Suprapubic skin (tissue), 4 donors: ENCODE data around the gene GALNT4. TPM values are rescaled to one million over a fixed set of nuclear protein-coding genes. Genes with fewer than 3 reads are reported as not detected.

Experiments used
- DNase-seq, 2 donors: peaks; one replicate each; pipeline ENCODE4 v3.0.0-alpha.2; 2019; ENCODE audit warnings: low spot score in 2 of 2
- H3K27ac ChIP-seq: fragments of 200-600 bp; sonication (generic); one replicate; pipeline ENCODE4 v1.5.1; 2019
- H3K27me3 ChIP-seq: fragments of 200-600 bp; sonication (generic); one replicate; pipeline ENCODE4 v1.5.1; 2019
- H3K36me3 ChIP-seq: fragments of 200-600 bp; sonication (generic); one replicate; pipeline ENCODE4 v1.5.1; 2019
- H3K4me1 ChIP-seq: fragments of 200-600 bp; sonication (generic); one replicate; pipeline ENCODE4 v1.5.1; 2019
- H3K4me3 ChIP-seq: fragments of 200-600 bp; sonication (generic); one replicate; pipeline ENCODE4 v1.5.1; 2019; ENCODE audit warnings: mild to moderate bottlenecking
- H3K9me3 ChIP-seq: fragments of 200-600 bp; sonication (generic); one replicate; pipeline ENCODE4 v1.5.1; 2019
- EP300 ChIP-seq: sonication (generic); formaldehyde crosslinking; IDR thresholded peaks from one replicate; pipeline ENCODE4 v1.6.1; 2017; ENCODE audit warnings: antibody characterized with exemption
- POLR2A ChIP-seq, 2 donors: fragments of 450-650 bp; IDR thresholded peaks; one replicate each; pipeline ENCODE4 v1.6.1; 2017; ENCODE audit warnings: antibody characterized with exemption in 2 of 2, mild to moderate bottlenecking in 2 of 2, moderate library complexity in 2 of 2
- POLR2AphosphoS5 ChIP-seq, 3 donors: sonication (generic); formaldehyde crosslinking; IDR thresholded peaks; one replicate each; pipeline ENCODE4 v1.6.1; 2017; ENCODE audit warnings: antibody characterized with exemption in 3 of 3
- WGBS: methylation state at CpG from one replicate; pipeline ENCODE4 v1.1.5; 2018; 5-methylcytosine and 5-hydroxymethylcytosine counted together
- total RNA-seq, 4 donors: library from RNA; depleted of rRNA; stranded (reverse); fragments of >200 nt; gene quantifications; one replicate each; pipeline ENCODE4 v1.1.0, GENCODE V29; 2016
- TF ChIP-seq, protein P1 (sequence below), 2 donors: fragments of 200-600 bp in 1 of 2; fragments of 450-650 bp in 1 of 2; sonication (generic) in 1 of 2; IDR thresholded peaks; one replicate each; pipeline ENCODE4 v1.5.1; 2016 to 2019; ENCODE audit warnings: antibody characterized with exemption in 2 of 2, mild to moderate bottlenecking in 1 of 2, moderate library complexity in 1 of 2

GALNT4 gene
- total RNA-seq, 4 donors from 2014 or later = 3.9 to 5.6 (median 4.9) TPM

DNA sequence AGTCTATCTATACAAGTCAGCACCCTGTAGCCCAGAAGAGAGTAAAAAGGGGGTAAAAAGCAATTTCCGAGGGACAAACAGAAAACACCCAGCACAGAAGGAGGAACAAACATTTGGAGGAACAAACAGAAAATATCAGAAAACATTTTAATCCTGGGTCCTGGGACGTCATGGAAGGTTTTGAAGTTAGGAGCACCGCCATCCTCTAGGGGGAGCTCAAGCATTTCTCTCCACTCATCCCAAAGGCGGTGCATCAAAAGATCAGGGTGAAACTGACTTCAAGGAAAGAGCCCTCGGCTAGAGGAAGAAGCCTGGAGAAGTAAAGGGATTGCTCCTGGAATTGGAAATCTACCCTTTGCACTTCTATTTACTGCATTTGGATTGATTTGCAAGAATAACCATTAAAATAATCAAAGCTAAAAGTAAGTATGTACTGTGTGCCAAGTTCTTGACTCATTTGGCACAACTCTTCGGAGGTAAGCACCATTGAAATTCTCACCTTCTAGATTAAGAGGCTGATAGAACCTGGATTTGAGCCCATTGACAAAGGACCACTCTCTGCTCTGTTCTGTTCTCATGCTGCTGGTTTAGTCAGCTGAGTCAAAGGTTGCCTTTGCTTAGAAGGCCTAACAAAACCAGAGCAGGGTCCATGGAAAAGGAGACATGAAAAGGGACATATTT, 18.5 kb upstream of the GALNT4 start:
- H3K27me3 ChIP-seq = no peaks in the 10 kb centered on the region
- TF ChIP-seq POLR2AphosphoS5 (IDR thresholded peaks at IDR 0.05) = no peak
- TF ChIP-seq, protein P1, sequence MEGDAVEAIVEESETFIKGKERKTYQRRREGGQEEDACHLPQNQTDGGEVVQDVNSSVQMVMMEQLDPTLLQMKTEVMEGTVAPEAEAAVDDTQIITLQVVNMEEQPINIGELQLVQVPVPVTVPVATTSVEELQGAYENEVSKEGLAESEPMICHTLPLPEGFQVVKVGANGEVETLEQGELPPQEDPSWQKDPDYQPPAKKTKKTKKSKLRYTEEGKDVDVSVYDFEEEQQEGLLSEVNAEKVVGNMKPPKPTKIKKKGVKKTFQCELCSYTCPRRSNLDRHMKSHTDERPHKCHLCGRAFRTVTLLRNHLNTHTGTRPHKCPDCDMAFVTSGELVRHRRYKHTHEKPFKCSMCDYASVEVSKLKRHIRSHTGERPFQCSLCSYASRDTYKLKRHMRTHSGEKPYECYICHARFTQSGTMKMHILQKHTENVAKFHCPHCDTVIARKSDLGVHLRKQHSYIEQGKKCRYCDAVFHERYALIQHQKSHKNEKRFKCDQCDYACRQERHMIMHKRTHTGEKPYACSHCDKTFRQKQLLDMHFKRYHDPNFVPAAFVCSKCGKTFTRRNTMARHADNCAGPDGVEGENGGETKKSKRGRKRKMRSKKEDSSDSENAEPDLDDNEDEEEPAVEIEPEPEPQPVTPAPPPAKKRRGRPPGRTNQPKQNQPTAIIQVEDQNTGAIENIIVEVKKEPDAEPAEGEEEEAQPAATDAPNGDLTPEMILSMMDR (IDR thresholded peaks at IDR 0.05) = peak; percentile 77
- no peak overlapping the region for H3K27ac ChIP-seq
- 11% methylated on average over 6 of the region's 6 CpGs for WGBS
- DNase-seq = no peak
- no peaks in the 10 kb centered on the region for H3K36me3 ChIP-seq
- H3K9me3 ChIP-seq = no peaks in the 10 kb centered on the region
- peaks cover 21% of the 10 kb centered on the region for H3K4me1 ChIP-seq
- no peak overlapping the region for H3K4me3 ChIP-seq

DNA sequence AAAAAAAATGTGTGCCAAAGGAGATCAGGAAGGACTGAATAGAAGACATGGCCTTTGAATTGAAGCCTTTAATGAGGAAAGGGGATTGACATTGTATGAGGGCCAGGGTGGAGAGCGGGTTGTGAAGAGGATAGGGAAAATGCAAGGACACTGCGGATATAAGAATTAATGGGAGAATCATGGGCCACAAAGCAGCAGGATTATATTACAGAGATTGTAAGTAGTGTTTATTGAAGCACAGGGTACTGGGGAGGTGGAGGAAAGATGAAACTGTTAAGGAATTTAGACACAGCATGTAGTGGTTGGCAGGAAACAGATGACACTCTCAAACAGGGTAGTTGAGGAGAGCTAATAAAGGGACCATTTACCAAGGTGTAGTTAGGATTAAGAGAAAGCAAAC, 17.6 kb upstream of the GALNT4 start:
- TF ChIP-seq POLR2AphosphoS5 (IDR thresholded peaks at IDR 0.05) (no peak), POLR2A (IDR thresholded peaks at IDR 0.05) (no peak)
- DNase-seq = no peak
- no peak overlapping the region for H3K4me3 ChIP-seq
- H3K4me1 ChIP-seq = peaks cover 21% of the 10 kb centered on the region
- 96% methylated on average over 2 of the region's 2 CpGs for WGBS
- no peaks in the 10 kb centered on the region for H3K27me3 ChIP-seq
- H3K36me3 ChIP-seq = no peaks in the 10 kb centered on the region
- H3K27ac ChIP-seq = no peak overlapping the region
- H3K9me3 ChIP-seq = no peaks in the 10 kb centered on the region

DNA sequence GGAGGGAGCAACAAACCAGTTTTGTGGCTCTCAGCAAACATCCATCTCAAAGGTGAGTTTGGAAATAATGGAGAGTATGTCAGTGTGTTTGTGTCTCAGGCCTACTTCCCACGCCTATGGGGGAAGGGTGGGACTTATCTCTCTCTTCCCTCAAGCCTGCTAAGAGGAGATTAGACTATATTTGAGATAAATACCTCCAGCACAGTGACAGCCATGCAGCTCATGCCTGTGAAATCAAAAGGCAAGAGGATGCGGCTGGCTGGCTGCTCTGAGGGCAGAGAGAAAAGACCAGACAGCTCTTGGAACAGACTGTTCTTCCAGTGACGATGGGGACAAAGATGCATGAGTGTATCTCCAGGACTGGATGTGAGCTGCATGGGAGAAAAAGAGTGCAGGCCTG, 16.0 kb upstream of the GALNT4 start:
- Histone ChIP-seq H3K27me3 (no peaks in the 10 kb centered on the region), H3K4me3 (no peak overlapping the region), H3K36me3 (no peaks in the 10 kb centered on the region), H3K9me3 (no peaks in the 10 kb centered on the region), H3K4me1 (peaks cover 21% of the 10 kb centered on the region), H3K27ac (no peak overlapping the region)
- TF ChIP-seq POLR2A (IDR thresholded peaks at IDR 0.05) (no peak), EP300 (no peak), POLR2AphosphoS5 (IDR thresholded peaks at IDR 0.05) (no peak)
- no peak for DNase-seq
- 90% methylated on average over 3 of the region's 3 CpGs for WGBS

DNA sequence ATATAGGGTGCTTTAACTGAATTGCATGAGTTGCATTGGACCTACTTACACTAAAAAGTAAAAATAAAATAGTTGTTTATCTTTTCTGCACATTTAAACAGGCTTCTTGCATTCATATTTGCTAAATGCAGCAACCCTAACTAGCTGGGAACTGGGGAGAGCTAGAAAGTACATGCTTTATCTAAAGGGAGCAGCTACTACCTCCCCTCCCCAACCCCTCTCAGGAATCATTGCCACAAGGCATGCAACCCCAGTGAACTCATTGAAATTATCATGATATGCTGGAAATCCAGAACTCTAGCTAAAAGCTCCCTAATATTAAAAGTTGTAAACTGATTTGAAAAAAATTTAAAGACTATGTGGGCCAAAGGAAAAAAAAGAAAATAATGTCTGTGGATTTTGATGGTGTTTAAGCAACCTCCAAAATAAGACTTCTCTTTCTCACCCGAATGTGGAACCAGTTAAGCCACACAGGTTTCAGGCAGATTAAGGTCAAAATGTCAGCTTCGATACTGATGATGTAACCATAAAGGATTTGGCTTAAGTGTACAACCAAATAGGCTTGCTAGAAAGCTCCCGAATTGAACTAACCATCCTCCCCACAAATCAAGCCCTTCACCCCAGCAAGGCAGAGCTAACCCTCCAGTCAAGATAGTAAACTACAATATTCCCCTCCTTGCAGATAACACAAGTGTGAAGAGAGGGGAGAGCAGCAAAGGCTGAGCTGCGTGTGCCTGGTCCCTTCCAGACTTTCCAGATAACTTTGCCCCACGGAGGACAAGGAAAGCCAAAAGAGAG, 15.0 kb upstream of the GALNT4 start:
- no peaks in the 10 kb centered on the region for H3K9me3 ChIP-seq
- DNase-seq = no peak
- H3K36me3 ChIP-seq = no peaks in the 10 kb centered on the region
- no peak overlapping the region for H3K4me3 ChIP-seq
- no peak for TF ChIP-seq EP300
- no peak for TF ChIP-seq POLR2AphosphoS5 (IDR thresholded peaks at IDR 0.05)
- TF ChIP-seq POLR2A (IDR thresholded peaks at IDR 0.05) = no peak
- TF ChIP-seq, protein P1 (IDR thresholded peaks at IDR 0.05) = no peak
- peaks cover 17% of the 10 kb centered on the region for H3K4me1 ChIP-seq
- H3K27ac ChIP-seq = no peak overlapping the region
- WGBS = 81% methylated on average over 5 of the region's 5 CpGs
- no peaks in the 10 kb centered on the region for H3K27me3 ChIP-seq

DNA sequence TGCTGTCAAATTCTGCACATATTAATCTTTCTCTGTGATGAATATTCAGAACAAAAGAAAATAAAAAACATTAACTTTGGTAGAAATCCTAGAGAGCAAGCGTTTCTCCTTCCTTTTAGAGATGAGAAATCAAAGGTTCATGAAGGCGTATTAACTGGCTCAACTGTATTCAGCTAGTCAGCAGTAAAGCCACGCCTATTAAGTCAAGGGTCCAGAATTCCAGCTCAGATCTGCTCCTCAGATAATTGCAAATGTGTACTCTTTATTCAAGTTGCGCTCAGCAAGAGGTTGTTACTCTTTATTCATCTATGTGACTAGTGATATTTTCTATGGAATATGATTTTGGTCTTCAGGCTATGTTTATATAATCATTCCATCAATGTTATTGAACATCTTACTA, 14.3 kb upstream of the GALNT4 start:
- no peak for DNase-seq
- H3K36me3 ChIP-seq = no peaks in the 10 kb centered on the region
- TF ChIP-seq POLR2AphosphoS5 (IDR thresholded peaks at IDR 0.05) = no peak
- no peak for TF ChIP-seq POLR2A (IDR thresholded peaks at IDR 0.05)
- no peak for TF ChIP-seq EP300
- TF ChIP-seq, protein P1 (IDR thresholded peaks at IDR 0.05) = no peak
- peaks cover 15% of the 10 kb centered on the region for H3K4me1 ChIP-seq
- 91% methylated on average over 4 of the region's 4 CpGs for WGBS
- no peak overlapping the region for H3K27ac ChIP-seq
- H3K9me3 ChIP-seq = no peaks in the 10 kb centered on the region
- H3K4me3 ChIP-seq = no peak overlapping the region
- H3K27me3 ChIP-seq = no peaks in the 10 kb centered on the region

DNA sequence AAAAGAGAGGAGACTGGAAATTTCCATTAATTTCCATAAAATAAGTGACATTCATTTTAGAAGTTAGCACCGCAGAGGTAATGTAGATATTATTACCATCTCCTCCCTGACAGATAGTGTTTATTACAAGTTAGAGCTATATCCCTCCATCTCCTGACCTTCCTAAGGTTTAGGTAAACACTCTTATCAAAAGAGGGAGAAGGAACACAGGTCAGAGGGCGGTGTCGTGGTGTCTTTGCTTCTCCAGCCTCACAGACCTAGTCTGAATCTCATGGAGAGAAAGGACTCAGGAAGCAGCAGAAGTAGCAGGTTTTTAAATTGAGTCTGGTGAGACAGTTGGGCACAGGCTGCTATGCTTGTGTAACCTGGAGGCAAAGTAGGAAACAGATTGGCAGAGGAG, 12.8 kb upstream of the GALNT4 start:
- no peaks in the 10 kb centered on the region for H3K27me3 ChIP-seq
- H3K9me3 ChIP-seq = no peaks in the 10 kb centered on the region
- no peak overlapping the region for H3K27ac ChIP-seq
- H3K4me1 ChIP-seq = peaks cover under 1% of the 10 kb centered on the region
- no peak for DNase-seq
- 94% methylated on average over 3 of the region's 3 CpGs for WGBS
- no peaks in the 10 kb centered on the region for H3K36me3 ChIP-seq
- H3K4me3 ChIP-seq = no peak overlapping the region
- TF ChIP-seq, protein P1 (IDR thresholded peaks at IDR 0.05) = no peak
- TF ChIP-seq EP300 = no peak
- TF ChIP-seq POLR2AphosphoS5 (IDR thresholded peaks at IDR 0.05) = no peak
